ENCODE results near the gene SPO11.

SPO11 gene

DNA sequence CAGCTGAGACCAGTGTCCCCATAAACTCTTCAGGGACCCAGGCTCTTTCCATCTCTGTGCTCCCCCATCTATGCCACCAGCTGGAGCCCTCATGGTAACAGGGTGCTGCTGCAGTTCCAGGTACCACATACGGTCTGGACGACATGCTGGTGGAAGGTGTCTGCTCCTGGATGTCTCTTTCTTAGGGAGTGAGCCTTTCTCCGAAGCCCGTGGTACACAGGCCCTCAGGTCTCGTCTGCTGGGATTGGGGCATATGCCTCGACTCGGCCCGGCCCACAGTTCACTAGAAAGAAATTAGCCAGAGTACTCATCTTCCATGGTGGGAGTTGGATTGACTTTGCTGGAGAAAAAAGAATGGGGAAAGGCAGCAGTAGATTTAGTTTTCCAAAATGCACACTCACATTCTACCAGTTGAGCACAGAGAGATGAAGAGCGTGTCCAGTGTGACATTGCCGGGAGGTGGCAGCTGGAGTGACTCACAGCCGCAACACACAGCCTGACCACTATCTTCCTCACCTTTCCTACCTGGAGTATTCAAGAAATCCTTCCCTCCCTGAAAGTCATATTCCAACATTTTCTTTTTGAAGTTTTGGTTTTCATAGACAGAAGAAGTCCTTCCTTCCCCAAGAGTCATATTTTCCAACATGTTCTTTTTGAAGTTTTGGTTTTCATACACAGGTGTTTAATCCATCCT lies 18.6 kb upstream of the SPO11 start:
- DNase-seq, result no peak

DNA sequence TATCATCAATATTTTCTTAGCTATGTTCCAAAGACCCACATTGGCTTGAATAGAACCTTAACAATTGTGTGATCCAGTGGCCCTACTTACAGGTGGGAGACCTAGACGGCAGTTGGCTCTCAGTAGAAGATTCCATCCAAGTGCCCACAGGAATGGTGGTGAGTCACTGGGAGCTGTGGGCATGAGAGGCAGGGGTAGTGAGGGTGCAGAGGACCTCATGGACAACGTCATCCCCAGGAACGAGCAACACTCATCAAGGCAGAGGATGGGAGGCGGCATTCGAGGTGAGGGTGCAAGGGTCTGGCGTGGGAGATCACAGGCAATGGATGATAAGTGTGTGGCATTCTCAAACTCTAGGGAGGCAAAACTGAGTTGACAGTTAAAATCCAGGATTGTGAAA lies 17.5 kb upstream of the SPO11 start:
- DNase-seq, result no peak

DNA sequence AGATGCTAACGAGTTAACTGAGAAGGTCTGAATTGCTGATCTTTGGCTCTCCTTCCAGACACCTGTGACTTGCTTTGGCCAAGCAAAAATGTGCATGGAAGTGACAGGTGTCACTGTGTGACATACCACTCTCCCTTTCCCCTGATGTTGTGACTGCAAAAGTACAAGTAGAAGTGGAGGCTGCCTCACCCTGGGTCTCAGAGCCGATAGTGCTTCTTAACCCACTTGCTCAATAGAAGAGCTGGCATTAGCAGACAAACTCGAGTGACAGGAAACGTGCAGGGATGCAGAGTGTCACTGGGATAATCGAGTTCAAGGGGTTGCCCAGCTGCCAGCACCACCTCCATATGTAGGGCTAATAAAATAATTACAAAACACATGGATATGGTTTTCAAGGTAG lies 16.4 kb upstream of the SPO11 start:
- no peak for DNase-seq

DNA sequence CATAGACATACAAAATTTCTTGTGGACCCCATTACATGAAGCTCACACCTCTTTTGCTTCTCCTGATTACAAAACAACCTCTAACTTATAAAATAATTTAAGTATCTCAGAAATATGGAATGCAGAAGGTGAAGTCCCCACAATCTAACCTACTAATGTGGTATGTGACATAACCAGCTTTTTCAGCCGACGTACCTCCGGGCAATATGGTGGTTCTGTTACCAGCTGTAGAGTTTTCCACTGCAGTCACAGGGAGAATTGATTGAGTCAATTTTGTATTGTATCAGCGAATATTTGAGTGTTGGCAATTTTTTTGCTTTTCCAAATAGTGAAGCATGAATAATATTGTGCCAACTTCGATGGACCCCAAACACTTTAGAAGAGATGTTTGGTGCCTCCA lies 15.7 kb upstream of the SPO11 start:
- DNase-seq, result no peak

DNA sequence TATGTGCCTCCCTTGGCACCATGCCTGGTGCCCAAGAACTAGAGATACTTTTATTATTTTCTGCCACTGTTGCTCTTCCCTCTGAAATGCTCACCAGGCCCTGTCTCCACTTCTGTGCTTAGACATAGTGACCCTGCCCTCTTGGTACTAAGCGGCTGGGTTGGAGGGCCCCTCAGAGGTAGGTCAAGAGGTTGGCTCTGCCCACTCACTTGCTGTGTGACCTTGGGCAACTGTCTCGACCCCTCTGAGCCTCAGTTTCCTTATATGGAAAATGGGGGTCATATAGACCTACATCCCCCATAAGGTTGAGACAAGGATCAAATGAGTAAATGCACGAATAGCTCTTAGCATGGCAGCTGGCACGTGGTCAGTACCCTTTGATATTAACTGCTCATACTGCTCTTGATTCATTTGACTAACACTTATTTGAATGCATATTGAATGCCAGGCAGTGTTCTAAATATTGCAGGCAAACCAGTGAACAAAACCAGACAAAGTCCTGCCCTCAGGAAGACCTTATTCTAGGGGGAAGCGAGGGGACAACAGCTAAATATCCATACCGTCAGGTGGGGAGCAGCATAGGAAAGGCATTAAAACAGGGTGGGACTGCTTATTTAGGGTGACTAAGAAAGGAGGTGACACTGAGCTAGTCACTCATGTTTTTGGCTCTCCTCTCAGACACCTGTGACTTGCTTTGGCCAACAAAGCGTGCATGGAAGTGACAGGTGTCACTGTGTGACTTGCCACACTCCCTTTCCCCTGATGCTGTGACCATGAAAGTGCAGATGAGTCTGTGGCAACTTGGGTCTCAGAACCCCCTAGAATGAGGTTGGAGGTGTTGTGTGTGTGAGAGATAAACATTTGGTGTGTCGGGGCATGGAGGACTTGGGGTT lies 14.3 kb upstream of the SPO11 start:
- no peak for DNase-seq

DNA sequence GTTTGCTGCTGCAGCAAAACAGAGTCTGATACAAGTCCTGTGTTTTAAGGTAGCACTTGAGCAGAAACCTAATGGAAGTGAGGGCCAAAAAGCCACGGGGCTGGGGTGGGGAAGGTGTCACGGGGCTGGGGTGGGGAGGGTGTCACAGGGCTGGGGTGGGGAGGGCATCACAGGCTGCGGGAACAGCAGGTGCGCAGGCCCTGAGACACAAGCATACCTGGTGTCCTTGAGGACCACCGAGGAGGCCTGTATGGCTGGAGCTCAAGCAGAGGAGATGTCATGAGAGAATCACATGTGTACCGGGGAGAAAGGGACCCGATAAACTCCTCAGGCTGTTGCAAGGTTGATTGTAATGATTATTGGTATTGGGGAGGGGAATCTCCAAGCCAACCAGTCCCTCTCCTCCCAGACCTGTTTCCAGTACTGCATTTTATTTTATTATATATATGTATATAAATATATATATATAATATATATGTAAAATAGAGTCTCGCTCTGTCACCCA lies 13.6 kb upstream of the SPO11 start:
- DNase-seq, result no peak

DNA sequence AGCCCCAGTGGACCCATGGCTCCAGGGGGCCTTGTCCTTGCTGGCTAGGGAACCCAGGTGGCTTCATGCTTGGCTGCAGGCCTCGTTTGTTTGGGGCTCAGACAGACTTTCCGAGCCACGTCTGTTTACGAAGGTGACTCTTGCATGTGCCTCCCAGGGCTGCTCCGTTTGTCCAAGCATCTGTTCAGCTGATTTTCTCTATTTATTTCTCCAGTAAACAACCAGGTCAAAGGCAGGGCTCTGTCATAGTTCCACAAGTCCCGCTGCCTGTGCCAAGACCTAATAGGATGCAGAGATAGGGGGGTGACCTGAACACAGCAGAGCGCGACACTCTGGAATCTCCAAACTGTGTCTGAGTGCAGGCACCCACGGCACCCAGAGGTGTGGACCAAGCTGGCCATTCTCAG lies 12.8 kb upstream of the SPO11 start:
- no peak for DNase-seq

DNA sequence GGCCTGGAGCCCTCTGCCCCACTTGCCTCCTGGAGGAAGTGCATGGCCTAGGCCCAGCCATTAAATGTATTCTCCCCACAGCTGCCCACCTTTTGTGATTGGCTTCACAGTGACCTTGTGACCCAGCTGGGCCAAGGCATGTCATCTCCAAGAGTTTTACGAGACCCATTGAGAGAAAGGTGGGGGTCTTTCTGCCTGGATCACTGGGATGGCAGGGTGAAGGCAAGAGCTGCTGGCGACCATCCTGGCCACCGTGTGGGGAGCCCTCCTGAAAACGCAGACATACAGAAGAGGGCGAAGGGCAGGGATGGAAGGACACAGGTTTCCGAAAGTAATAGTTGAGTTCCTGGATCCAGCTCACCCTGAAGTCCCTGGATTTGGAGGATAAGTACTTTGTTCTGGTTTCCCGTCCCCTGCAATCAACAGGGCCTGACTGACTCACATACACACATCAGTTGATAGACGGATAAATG lies 12.3 kb upstream of the SPO11 start:
- no peak for DNase-seq

DNA sequence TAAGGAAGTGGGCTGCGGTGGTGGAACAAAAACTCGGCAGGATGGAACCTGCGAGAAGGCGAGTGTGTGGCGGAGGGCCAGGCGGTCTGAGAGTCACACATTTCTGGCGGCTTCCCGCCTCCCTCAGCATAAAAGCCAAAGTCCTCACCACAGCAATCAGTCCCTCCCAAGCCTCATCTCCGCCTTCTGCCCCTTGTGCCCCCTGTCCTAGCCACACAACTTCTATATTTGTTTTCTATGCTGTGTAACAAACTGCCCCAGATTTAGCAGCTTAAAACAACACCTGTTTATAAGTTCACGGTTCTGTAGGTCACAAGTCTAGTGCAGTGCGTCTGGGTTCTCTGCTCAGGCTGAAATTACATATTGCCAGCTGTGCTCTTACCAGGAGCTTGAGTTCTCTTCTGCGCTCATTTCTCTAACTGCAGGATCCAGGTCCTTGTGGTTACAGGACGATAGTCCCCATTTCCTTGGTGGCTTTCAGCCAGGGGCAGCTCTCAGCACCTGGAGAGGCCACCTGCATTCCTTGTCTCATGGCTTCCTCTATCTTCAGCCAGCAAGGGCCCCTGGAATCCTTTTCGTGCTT lies 11.7 kb upstream of the SPO11 start:
- no peak for DNase-seq

DNA sequence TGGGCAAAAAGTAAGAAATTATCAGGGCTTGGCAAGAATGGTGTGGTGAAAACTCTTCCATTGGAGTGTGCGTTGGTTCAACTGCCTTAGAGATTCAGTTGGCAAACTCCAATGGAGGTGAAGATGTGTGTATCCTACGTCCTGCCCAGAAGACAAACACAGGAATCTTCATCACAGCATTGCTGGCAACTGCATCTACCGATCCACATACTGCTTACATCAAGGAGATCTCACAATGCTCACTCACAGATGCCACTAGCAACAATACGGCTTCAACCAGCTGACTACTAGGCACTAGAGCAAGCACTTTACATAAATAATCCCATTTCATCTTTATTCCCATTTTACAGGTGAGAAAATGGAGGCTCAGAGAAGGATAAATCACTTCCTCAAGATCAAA lies 10.0 kb upstream of the SPO11 start:
- DNase-seq, result no peak

DNA sequence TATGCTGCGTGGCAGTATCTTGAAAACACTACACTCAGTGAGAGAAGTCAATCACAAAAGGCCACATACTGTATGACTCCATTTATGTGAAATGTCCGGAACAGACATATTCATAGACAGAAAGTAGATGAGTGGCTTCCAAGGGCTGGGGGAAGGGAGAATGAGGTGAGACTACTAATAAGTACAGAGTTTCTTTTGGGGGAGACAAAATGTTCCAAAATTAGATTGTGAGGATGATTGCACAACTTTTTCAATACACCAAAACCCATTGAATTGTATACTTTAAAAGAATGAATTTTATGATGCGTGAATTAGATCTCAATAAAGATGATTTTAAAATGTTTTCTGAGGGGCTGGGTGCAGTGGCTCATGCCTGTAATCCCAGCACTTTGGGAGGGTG lies 9.2 kb upstream of the SPO11 start:
- no peak for DNase-seq

DNA sequence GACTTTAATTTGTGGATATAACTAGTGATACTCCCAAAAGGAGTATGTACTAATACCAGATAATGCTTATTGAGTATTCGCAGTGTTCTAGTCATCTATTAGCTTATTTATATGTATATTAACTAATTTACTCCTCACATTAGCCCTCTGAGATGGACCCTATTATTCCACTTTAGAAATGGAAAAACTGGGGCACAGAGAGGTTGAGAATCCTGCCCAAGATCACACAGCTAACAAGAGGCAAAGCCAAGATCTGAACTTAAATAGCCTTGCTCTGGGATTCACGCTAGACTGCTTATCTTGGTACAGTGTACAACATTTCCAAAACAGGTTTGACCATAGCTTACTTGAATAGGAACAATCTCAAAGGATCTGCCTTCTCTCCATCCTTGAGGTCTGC lies 8.5 kb upstream of the SPO11 start:
- no peak for DNase-seq

DNA sequence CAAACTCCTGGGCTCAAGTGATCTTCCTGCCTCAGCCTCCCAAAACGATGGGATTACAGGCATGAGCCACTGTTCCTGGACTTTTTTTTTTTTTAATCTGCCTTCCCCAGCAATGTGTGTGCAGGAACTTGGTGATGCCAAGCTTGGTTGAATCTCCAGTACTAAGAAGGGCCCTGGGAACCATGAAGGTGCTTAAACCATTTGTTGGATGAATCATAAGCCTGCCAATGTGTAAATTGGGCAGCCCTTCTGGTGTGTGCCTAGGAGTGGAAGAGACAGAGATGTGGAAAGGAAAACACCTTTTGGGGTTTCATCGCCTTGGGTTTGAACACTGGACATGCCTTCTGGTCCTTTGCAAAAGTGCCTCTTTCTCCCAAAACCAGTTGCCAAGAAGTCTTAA lies 7.1 kb upstream of the SPO11 start:
- no peak for DNase-seq

DNA sequence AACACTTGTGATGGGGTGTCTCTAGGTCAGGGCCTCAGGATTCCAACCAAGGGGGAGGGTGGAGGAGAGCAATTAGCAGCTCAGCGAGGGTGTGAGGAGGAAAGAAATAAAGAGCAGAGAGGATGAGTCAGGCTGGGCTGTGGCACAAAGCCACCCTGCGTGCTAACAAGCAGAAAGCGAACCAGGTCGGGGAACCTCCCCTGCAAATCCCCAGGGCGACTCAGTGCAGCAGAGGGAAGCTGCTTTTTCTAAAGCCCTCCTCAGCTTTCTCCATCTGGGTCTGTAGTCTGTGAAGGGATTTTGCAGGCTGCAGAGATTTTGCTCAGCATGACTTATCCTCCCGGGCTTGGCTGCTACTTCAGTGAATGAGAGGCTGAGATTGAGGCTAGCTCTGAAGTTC lies 6.6 kb upstream of the SPO11 start:
- DNase-seq, result no peak

DNA sequence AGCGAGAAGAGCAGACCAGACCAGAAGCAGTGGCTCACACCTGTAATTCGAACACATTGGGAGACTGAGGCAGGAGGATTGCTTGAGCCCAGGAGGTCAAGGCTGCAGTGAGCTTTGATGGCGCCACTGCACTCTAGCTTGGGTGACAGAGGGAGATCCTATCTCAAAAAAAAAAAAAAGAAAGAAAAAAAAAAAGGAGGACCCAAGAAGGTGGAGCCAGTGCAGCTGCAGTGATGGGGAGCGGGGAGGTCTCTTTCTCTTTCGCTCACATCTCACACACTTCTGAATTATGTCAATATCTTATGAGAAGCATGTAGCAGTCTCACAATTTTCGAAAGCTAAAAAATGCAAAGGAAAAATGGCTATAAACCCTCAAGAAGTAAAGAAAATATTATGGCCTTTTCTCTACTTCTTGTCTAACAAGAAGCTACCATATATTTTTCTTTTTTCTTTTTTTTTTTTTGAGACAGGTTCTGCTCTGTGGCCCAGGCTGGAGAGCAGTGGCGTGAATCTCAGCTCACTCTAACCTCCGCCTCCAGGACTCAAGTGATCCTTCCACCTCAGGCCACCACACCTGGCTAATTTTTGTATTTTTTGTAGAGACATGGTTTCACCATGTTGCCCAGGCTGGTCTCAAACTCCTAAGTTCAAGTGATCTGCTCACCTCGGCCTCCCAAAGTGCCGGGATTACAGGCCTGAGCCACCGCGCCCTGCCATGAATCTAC lies 3.8 kb upstream of the SPO11 start:
- DNase-seq, result no peak

DNA sequence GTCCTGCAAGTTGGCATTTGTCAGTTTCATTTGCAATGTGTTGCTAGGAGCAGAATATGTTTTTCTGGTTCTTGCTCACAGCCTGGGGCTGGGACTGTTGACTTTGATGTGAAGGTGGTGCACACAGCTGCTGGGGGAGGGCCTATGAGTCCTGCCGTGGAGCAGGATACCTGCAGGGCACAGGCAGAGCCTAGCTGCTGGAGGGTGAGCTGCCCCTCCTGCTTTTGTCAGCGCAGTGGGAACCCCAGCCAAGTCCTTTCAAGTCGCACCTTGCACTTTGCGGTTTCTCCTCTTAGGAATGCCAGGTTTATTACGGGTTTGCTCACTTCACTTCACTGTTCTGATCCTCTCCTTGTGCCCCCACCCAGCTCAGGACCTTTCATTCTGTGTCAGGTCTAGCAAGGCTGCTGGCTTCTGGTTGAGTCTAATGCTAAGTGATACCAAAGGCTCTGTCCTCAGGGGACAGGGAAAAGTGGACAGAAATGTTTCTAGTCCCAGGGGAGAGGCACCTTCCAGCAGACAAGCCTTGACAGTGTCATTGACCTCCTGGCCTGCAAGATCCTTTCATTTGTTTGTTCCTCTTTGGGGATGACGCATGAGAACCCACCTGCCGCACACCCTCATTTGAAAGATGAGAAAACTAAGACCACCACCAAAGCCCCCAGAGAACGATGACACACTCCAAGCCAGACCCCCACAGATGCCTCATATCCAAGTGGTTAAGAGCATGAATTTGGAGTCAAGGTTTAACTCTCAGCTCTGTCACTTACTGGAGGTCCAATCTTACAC lies 2.7 kb upstream of the SPO11 start:
- DNase-seq, result no peak

DNA sequence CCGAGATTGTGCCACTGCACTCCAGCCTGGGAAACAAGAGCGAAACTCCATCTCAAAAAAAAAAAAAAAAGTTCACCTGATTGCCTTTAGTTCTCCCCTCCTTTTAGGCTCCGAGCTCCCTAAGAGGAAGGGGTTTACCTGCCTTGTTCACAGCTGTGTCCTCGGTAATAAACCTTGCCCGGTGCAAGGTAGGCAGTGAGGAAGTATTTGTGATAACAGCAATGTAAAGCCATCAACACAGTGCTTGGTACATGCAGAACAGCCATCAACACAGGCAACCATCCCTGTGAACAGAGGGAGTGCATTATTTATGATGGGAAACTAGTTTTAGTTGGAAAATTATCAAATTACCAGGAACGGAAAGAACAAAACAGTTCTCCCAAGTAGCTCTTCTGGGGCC lies 1.8 kb upstream of the SPO11 start:
- no peak for DNase-seq

DNA sequence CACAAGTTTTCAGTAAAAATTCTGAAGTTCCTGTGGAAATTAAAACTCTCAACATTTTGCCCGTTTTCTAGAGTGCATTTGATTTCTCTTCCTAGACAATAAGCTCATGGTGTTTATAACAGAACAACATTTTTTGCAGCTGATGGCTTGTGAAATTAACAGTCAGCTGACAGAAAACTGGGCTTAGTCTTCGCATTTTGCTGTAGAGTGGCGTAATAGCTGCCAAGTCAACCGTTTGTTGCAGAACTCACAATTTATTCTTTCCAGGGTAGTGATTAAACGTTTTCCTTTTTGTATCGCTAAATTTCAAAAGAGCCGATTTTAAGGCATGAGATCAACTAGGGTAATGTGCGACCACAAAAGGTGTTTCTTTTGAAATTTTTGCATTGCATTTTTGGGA lies 1.4 kb downstream of the SPO11 start:
- DNase-seq, result no peak

DNA sequence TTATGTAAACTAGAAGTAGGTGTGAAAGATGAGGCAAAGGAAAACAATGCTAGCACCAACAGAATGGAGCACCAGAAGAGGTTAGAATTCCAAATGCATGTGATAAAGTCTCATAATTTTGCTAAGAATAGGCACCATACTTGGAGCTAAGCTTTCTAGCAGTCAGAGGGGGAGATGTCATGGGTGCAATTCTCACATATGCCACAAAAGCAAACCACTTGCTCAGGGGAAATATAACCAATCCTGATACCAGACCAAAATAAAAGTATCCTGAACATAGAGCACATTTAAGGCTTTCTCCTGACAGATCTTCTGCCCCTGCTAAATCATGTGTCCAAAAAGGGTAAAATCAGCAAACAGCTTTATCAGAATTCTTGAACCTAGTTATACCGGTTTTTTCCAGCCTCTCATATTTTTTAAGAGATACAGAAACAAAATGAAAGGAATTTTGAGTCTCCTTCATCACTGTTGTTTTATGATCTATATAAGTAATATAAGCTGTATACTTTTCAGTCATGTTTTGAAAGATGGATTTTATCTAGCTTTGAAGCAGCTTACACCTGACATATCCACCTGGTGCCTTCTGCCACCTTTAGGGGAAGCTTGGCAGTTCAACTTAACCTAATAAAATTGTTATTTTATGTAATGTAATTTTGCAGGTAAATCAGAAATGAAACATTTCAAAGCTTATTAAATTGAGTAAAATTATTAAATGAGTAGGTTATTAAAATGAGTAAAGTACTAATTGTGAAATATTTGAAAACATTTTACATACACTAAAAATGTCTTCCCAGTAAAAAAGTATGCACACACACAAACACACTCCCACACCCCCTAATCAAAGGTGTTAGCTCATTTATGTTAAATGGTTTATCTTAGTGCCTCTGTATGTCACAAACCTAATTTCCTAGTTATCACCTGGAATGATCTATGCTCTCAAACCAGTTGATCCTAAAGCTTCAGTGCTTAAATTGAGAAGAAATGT lies 2.8 kb downstream of the SPO11 start:
- DNase-seq, result no peak

DNA sequence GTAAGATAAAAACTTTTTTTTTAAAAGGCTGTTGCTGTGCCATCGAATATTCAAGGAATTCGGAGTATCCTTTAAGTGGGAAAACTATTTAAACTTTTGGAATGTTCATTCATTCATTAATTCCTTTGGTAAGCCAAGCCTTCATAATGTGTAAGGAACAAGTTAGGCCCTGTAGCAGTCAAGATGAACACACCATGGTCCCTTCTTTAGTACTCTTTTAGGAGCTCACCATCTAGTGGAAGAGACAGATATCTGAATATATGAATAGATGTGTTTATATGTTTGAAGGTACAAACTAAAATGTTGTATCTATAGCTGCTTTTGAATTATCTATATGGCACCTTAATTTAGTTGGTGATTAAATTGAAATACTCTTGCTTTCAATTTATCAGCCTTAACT lies 5.8 kb downstream of the SPO11 start:
- DNase-seq, result no peak

DNA sequence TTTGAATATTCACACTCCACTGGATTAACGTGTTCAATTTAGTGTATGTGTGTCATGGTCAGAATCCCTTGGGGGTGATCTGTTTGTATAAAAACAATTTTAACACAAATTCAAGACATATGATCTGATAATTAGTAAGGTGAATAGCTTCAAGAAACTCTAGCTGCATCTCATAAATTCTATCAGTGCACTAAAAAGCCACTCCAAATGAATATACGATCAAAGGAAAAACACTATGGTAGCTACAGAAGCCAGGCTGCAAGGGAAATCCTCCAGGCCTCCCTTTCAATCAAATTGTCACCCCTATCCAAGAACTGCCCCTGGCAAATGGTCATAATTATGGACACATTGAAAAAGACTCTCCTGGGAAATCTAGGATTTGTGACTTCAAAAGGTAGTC lies 12.1 kb downstream of the SPO11 start:
- no peak for DNase-seq

All from stimulated activated CD4-positive, alpha-beta T cell treated with anti-CD3 and anti-CD28 coated beads, Interleukin-15, amount 100 ng/mL, for 24 hours (primary cell).